Stimulated activated CD8-positive, alpha-beta memory T cell treated with anti-CD3 and anti-CD28 coated beads, Interleukin-15, amount 100 ng/mL, for 4 hours (primary cell): ENCODE measurements around the gene PAIP1.
"Not testable (repeated sequence)": the region's sequence is repeated elsewhere in the genome, so short reads cannot be mapped to it uniquely, and the experiment has no call there.

Experiments
- DNase-seq, 2 donors: peaks; one replicate each; pipeline ENCODE4 v3.0.0-alpha.2; 2020; ENCODE audit warnings: low read depth in 2 of 2

PAIP1 gene

DNA sequence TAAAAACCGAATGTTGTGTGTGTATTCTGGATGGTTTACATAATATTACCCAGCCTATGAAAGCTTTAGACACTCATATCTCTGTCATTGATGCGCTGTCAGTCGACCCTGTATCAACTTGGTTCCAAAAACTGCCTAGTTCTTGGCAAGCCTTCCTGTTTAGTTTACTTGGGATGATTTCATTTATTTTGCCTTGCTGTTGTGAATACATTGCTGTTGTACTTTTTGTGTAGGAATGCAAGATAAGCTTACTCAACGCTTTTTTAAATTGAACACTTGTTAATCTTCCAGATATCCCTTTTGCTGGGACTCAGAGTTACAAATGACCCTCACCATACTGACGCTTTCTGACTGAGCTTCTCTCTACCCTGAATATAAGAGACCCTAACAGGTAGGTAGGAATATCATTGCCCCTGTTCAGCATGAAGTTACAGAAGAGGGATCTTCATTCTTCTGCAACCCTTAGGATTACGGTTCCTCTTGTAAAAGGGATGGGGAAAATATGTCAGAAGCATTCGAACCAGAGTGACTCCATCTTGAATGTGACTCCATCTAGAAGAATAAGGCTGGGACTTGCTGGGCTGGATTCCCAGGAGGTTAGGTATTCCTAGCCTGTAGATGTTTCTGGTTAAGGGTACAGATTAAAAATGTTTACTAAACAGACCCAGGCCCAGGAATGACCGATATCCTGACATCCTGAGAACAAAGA is 13.7 kb upstream of the PAIP1 start:
- no peak for DNase-seq

DNA sequence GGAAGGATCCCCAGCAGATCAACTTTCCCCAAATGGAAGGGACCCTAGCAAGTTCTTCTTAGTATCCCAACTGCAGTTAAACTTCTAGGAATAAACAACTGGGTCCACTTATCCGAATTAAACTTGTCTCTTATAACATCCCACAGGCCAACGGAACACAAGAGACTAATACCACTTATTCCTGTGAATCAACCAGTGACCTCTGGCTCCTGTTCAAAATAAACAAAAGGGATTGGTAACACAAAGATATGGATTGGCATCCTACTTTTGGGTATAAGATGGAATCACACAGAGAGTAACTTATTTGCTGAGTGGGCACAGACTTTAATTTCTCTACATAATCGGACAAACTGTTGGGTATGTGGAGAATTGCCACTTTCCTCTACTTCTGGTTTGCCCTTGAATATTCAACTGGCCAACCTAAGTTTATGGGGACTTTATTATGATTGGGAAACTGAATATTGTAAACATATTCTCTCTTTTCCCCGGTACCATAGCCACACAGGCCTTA is 12.4 kb upstream of the PAIP1 start:
- DNase-seq, result no peak

DNA sequence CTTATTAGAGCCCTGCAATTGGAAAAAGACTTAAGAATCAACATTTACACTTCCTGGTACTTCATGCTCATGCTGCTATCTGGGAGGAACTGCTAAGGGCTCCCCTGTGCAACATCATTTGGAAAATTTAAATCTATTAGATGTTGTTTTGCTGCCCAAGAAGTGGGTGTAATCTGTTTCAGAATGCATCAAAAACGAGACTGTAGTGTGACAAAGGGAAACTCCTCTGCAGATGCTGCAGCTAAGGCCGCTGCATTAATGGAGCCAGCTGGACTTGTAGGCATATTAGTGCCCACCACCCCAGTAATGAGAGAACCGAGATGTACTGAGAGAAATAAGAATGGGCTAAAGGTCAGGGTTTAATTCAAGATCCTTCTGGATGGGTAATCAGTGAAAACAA is 11.1 kb upstream of the PAIP1 start:
- DNase-seq, result no peak

DNA sequence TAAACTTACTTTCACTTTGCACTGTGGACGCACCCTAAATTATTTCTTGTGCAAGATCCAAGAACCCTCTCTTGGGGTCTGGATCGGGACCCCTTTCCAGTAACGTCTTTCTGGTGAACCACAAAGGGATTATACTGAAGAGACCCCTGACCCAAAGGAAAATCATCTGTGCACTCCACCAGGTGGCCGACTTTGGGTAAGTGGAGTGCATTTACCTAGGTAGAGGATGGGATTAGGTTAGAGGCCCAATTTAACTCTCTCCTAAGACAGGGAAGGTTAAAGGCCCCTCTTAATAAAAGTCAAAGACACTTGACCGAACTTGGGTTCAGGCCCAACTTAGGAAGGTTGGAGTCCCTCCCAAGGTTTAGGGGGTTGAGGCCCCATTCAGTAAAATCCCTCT is 8.2 kb upstream of the PAIP1 start:
- DNase-seq, result no peak

DNA sequence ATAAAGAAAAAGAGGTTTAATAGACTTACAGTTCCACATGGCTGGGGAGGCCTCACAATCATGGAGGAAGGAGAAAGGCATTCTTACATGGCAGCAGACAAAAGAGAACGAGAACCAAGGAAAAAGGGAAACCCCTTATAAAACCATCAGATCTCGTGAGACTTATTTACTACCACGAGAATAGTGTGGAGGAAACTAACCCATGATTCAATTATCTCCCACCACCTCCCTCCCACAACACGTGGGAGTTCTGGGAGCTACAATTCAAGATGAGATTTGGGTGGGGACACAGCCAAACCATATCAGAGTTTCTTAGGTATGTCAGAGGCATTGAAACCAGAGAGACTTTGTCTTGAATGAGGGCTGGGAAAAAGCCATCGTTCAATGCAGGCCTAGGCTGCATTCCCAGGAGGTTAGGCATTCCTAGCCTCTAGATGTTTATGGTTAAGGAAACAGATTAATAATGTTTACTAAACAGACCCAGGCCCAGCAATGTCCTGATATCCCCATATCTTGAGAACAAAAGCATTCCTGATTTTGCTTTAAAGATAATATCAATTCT is 7.5 kb upstream of the PAIP1 start:
- DNase-seq, result no peak

DNA sequence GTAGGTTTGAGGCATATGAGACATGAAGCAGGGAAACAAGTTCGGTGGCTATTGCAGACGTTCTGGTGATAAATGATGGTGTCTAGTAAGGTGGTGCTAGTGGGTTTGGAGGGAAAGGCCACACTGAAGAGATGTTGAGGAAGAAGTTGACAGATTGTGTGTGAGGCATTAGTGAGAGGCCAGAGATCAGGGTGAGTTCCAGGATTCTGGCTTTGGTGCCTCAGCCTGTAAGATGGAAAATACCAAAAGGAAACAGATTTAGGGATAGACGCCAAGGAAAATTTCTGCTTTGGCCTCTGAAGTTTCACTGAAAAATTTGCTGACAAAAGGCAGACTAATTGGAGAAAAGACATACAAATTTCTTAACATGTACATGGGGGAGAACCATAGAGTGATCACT is 6.4 kb upstream of the PAIP1 start:
- no peak for DNase-seq

DNA sequence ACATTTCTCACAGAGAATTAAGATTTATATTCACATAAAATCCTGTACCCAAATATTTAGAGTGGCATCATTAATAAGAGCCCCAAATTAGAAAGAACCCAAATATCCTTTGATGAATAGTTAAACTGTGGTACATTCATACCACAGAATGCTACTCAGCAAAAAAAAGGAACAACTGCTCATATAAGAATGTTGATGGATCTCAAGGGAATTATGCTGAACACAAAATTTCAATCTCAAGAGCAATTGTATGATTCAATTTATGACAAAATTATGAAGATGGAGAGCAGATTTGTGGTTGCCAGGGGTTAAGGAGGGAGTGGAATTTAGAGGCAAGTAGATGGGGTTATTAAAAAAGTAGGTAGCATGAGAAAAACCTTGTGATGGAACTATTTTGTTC is 4.5 kb upstream of the PAIP1 start:
- no peak for DNase-seq

DNA sequence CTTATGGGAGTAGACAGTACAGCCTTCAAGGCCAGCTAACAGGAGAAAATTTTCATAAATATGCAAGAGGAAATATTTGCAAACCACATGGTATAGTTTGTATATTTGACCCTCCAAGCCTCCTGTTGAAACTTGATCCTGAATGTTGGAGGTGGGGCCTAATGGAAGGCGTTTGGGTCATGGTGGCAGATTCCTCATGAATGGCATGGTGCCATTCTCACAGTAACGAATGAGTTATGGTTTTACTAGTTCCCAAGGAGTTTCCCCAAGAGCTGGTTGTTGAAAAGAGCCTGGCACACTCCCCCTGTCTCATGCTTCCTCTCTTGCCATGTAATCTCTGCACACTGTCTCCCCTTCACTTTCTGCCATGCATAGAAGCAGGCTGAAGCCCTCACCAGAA is 3.3 kb upstream of the PAIP1 start:
- no peak for DNase-seq

DNA sequence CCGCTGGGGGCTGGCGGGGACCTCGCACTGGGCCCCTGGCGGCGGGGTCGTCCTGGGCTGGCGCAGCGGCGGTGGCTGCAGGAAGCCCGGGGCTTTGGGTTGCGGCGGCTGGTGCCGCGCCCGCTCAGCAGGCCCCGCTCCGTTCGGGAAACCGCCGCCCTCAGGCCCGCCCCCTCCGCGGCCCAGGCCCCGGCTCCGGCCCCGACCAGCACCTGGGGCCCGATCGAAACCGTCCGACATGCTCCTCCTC is 345 bp downstream of the PAIP1 start:
- DNase-seq, result not testable (repeated sequence)

DNA sequence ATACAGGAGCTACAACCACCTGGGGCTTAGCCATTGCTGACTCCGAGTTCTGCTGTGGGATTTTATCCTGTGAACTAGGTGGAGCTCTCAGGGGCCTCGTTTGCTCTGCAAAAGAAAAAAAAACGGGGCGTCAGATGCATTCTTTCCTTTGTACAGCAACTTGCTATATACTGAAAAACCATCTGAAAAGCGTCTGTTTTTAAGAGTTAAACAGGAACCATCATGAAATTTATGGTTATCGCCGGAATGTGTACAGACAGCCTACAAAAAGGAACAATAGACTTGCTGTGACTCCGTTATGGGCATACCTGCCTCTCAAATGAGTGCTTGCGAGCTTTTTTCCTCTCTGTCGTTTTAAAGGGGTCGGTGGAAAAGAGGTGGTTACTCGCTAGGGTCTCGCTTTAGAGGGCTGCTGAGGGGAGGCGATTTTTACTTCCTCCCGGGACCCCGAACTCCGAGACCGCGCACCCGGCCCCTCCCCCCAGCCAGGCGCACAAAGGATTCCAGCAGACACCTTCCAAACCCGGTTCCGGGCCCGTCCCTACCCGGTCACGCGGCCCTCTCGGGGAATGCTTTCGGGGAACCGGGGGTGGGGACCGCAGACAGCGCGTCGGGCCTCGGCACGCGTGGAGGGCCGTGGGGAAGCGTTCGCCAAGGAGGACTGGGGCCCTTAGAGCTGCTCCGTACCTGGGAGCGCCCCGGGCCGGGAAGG is 826 bp downstream of the PAIP1 start:
- DNase-seq, result peak in 1 of 2 donors; percentile 19

DNA sequence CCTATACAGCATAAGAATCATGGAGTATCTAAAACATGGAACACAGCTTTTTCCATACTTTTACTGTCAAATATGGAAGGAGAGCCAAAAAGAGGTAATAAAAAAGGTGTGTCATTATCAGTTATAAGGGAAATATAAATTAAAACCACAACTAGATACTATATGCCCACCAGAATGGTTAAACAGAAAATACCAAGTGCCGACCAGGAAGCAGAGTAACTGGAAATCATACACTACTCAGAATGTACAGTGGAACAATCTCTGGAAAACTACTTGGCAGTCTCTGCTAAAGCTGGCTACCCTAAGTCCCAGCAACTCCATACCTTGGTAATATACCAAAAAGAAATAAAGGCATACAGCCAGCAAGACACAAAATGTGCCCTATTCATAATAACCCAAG is 2.4 kb downstream of the PAIP1 start:
- DNase-seq, result no peak

DNA sequence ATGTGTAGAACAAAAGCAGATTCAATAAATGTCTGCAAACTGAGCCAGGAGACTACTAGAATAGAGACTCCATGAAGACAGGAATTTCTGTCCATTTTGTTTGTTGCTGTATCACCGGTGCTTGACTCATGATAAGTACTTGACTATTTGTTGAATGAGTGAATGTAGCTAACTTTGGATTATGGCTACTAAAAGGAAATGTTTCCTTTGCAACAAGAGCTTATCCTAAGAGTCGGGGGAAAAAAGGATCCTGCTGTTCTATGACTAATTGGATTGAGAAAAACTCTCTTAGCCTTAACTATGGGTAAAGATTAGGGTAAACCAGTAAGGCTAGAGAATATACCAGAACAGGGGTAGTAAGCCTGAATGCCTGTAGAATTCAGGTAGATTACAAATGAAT is 3.5 kb downstream of the PAIP1 start:
- DNase-seq, result no peak

DNA sequence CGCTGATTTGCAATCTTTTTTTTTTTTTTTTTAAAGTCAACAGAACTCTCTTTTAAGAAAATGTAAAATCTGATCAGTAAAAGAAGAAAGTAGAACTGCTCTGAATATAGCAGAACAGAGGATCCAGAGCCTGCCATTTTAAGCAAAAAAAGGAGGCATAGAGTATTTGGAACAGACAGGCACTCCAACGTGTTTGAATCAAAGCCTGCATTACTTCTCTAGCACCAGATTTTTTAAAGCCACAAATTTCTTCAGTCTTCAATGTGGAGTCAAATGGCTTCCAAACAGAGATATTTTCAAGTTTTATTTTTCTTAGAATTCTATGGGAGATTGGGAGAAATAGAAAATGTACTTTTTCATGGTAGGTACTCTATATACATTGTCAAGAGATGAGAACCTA is 5.1 kb downstream of the PAIP1 start:
- DNase-seq, result no peak

DNA sequence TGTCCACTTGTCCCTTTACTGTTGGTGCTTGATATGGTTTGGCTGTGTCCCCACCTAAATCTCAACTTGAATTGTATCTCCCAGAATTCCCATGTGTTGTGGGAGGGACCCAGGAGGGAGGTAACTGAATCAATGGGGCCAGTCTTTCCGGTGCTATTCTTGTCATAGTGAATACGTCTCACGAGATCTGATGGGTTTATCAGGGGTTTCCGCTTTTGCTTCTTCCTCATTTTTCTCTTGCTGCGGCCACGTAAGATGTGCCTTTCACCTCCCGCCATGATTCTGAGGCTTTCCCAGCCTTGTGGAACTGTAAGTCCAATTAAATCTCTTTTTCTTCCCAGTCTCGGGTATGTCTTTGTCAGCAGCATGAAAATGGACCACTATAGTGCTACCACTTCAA is 7.6 kb downstream of the PAIP1 start:
- not testable (repeated sequence) for DNase-seq

DNA sequence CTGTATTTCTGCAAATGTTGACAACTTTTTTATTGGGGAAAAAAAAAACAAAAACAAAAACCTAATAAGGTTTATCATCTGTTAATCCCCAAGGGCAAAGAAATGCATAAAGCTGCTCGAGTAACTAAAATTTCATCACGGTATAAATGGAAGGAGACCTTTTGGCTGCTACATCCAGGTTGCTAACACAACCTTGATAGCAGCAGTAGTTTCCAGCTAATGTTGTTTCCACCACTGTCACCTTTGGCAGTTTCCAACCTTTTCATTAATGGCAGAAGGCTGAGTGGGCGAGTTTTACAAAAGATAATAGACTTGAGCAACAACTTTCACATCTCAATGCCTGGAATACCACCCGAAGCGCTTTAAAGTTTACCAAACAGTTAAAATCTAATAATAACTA is 8.5 kb downstream of the PAIP1 start:
- DNase-seq, result no peak

DNA sequence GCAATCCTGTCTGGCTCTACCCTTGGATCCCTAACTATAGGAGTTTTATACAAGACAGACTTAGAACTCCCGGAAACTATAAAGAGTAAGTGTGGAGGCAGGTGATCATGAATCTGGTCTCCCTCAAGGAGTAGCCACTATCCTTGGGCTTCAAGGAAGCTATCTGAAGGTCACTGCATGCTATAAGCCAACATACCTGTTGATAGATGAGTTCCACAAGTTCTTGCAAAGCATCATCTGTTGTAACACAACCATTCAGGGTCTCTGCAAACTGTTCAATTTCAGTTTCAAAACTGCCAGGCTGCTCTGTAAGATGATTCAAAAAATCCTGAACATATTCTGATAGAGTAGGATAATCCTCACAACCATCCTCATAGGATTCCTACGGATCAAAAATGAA is 9.3 kb downstream of the PAIP1 start:
- DNase-seq, result no peak

DNA sequence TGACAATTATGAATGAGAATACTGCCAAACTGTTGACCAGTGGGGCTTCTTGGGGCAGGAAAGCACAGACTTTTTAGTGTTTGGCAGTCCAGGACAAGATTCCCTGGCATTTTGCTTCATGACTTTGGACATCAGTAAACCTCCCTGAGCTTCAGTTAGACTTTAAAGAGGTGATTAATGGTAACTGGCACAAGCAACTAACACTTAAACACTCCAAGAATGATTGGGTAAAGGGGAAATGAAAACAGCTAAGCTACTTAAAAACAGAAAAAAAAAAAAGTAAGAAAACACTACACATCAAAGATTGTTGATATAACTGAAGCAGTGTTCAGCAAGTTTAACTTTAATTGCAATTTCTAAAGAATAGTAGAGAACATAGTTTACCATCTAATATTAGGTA is 13.4 kb downstream of the PAIP1 start:
- no peak for DNase-seq

DNA sequence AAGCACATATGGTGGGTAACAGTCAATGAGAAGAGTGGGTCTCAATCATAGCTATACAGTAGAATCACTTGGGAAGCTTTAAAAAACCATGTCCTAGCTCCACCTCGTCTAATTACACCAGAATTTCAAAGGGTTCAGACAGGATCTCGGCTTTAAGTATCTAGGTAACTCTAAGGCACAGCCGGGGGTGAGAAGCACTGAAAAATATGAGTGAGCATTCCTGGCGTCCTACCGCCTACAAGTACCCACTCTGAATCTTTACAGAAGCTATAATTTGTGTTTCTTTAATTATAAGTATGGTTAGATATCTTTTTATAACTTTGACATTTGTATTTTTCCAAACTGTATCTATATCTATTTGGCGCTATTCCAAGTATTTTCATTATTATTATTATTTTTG is 16.1 kb downstream of the PAIP1 start:
- no peak for DNase-seq

DNA sequence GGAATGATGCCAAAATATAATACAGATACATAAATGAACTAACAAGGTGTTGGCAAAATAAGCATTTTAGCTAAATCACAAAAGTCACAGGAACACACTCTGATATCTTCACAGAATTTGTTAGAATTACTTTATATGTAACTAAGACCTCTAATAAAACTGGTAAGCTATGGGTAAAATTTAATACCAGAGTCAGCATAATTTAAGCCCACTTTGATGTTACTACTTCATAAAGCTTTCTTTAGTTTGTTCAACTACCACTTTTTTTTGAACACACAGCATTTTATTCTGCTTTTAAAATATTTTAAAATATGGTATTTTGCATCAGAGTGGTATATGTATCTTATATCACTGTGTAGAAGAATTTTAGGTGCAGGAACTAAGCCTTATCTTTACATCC is 19.9 kb downstream of the PAIP1 start:
- DNase-seq, result no peak

DNA sequence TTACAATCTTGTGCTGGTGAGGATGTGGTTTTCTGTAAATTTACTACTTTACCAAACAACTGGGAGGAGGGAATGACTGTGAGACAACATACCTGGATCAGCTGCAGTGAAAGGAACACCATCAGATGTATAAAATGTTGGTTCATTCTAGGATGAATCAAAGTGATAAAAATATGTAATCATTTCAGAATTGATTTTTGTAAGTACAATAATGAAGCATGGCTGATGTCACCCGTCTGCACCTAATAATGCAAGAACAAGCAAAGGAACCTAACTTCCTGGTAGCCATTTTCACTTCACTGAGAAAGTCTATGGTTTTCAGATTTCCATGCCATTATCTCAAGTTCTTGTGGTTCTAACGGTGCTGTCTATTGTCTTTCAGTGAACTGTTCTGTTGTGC is 23.2 kb downstream of the PAIP1 start:
- no peak for DNase-seq

DNA sequence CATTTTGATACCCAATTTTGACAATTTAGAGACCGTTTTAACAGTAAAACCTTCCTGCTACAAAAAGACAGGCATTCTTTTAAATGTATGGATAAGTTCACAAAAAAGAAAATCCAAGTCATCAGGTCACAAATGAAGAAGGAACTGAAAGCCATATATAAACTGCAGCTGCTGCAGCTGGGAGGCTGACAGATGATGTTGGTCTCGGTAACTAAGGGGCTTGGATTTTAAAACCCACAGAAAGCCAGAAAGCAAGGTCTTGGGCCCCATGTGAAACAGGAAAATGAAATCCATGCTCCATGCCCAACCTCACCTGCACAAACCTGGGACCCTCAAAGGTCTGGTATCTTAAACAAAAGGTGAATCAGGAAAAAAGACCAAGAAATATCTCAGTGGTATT is 26.2 kb downstream of the PAIP1 start:
- no peak for DNase-seq

DNA sequence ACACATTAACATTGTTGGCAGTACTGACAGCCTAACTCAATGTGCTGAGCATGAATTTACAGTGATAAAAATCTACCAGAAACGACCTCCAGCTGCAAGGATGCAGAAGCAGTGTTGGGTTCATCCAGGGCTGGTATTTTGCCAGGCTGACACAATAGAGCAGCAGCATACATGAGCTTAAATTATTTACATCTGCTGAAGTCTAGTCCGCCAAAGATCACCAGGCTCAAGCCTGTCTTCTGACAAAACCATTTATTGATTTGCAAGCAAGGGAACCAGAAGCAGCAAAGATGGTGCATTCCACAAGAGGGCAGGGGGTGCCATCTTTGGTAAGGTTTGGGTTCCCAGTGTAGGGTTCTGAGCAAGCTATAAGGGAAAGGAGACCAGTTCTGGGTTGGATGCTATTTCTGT is 33.2 kb downstream of the PAIP1 start:
- DNase-seq, result no peak

DNA sequence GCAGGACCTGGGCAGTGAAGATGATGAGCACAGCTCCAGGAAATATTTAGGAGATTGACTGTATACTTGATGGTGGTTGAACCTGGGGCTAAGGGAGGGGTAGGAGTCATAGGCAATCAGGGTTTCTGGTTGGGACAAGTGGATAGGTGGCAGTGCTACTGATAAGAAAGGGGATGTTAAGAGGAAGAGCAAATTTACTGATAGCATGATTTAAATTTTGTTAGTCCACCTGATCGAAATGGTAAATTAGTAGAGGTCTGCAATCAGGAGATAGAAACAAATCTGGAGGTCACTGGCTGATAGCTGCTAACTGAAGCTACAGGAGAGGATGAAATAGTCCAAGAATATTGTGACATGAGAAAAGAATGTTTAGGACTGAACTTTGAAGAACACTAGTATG is 36.3 kb downstream of the PAIP1 start:
- DNase-seq, result no peak

DNA sequence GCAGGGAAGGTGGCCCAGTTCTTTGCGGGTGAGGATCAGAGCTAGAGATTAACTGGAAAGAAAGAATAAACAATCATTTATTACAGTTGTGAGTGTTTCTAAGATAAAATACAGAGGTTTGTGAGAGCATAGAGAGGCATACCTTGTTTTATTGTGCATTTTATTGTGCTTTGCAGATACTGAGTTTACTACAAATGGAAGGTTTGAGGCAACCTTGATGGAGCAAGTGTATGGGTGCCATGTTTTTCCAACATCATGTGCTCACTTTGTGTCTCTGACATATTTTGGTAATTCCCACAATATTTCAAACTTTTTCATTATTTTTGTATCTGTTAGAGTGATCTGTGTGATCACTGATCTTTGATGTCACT is 41.2 kb downstream of the PAIP1 start:
- no peak for DNase-seq
